H1 (cell line): ENCODE data around the gene EMC10. TPM values are rescaled to one million over a fixed set of nuclear protein-coding genes. Genes with fewer than 3 reads are reported as not detected.

ENCODE experiments used
- CTBP2 ChIP-seq: IDR thresholded peaks from 2 replicates; pipeline ENCODE4 v1.7.0; 2011; ENCODE audit warnings: borderline replicate concordance, mild to moderate bottlenecking, moderate library complexity, mixed read lengths, low read length; ENCODE audit not compliant: insufficient read depth, insufficient read length
- FOSL1 ChIP-seq: IDR thresholded peaks from 2 replicates; pipeline ENCODE4 v1.6.1; 2011; ENCODE audit warnings: mild to moderate bottlenecking, low read depth, low read length, moderate library complexity; ENCODE audit not compliant: insufficient read depth
- KDM4A ChIP-seq: IDR thresholded peaks from one replicate; pipeline ENCODE4 v1.7.1; 2012; ENCODE audit warnings: low read depth, mild to moderate bottlenecking, moderate library complexity, low read length, inconsistent platforms; ENCODE audit not compliant: severe bottlenecking
- NRF1 ChIP-seq: IDR thresholded peaks from 2 replicates; pipeline ENCODE4 v1.6.1; 2011; ENCODE audit warnings: mild to moderate bottlenecking, low read depth, low read length, improper control_type of control experiment
- TAF7 ChIP-seq: optimal IDR thresholded peaks from 2 replicates; pipeline ENCODE3; 2011; ENCODE audit warnings: low read depth, mild to moderate bottlenecking, inconsistent platforms, low read length, moderate library complexity, borderline replicate concordance
- polyA plus RNA-seq, 7 experiments: library from polyadenylated mRNA; depleted of rRNA in 3 of 7; stranded (reverse) in 5 of 7; unstranded in 2 of 7; fragments of >200 nt in 5 of 7; fragments of 200-250 nt in 2 of 7; gene quantifications; 1 replicate in 5 of 7; 2 replicates in 1 of 7; 4 replicates in 1 of 7; pipeline versions ENCODE4 v1.2.1 to v1.2.3, GENCODE V29; 2011 to 2013; ENCODE audit warnings: missing spikeins in 2 of 7, mixed read lengths in 2 of 7
- total RNA-seq: library from RNA; stranded (reverse); fragmentation: NEBNext Ultra II Directional; extraction: Animal tissue kit (Norgen Biotek cat#: 25700); gene quantifications from 2 replicates; pipeline ENCODE4 v1.2.1, GENCODE V29; 2021

The EMC10 gene
- total and polyA plus RNA-seq, 2 of the 8 experiments (the other 6 are each of a cell fraction or from before 2014, with no cell fraction given), result 77.6 to 103 TPM

DNA sequence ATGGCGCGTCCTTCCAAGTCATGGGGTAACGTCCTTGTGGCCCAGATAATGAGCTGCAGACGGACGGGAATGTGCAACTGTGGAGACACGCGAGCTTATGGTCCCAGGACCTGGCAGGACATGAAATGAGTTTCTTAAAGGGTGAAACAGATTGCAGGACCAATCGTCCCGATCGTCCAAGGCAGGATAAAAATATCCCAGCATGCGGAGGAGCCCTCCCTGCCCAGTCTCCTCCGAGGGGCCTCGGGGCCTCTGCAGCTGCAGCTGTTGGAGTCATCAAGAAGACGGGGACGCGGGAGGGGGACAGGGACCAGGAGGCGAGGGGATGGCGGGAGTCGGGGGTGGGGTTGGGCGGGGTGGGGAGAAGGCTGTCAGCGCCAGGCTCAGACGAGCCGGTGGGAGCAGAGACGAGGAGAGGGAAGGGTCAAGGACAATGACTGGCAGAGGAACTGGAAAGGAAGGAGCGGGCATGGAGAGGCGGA is 14.7 kb downstream of the EMC10 start (continued):
- TF ChIP-seq NRF1 (no peak), KDM4A (no peak), TAF7 (no peak), CTBP2 (no peak), FOSL1 (no peak)
